OCI-LY1 (cell line): ENCODE data around the gene SRRD.

Experiments
- CTCF ChIP-seq: fragments of 200-600 bp; sonication (generic), shearing (Covaris generic); IDR thresholded peaks from 2 replicates; pipeline ENCODE4 v1.5.1; 2017; ENCODE audit warnings: mild to moderate bottlenecking, antibody characterized with exemption, low read length, moderate library complexity, mixed read lengths
- EZH2 ChIP-seq: fragments of 200-600 bp; sonication (generic), shearing (Covaris generic); IDR thresholded peaks from 2 replicates; pipeline ENCODE4 v1.8.0; 2017; ENCODE audit warnings: borderline replicate concordance, mixed run types, mild to moderate bottlenecking, antibody characterized with exemption, low read length, moderate library complexity, mixed read lengths

- TF ChIP-seq CTCF (no peak), EZH2 (no peak)
These were observed 44.1 kb downstream of the SRRD start for GRCh38 chr22:26527574-26528465.
